ENCODE data around the gene DKC1.
"Not testable (repeated sequence)": the region's sequence is repeated elsewhere in the genome, so short reads cannot be mapped to it uniquely, and the experiment has no call there.

The DKC1 gene

DNA sequence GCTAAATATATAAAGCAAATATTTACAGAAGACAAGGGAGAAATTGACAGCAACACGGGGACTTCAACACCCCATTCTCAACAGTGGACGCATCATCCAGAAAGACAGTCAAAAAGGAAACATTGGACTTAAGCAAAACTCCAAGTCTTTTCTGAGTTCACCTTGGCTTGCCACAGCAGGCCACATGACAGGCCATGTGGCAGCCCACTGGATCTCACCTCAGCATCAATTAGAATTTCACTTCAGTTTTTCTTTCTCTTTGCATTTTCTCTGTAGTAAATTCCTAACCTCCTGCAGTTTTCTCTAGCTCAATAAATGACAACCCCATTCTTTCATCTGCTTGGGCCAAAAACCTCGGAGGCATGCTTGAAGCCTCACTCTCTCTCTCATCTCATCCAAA is 59.4 kb downstream of the DKC1 start:
- no peak for DNase-seq

DNA sequence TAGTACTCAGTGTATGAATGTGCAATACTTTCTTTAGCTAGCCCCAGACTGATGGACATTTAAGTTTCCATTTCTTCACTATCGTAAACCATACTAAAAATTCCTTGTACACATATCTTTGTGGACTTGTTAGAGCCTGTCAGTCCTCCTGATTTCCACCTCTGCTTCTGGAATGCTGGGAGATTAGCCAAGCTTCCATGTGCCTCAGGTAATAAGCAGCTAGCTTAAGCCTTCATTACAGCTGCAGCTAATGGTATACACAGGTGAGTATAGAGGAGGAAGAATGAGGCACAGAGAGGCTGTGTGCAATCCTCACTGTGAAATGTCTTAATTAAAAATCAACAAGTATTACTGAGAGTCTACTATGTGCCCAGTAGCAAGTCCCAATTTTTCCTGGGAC is 62.0 kb downstream of the DKC1 start:
- DNase-seq, result no peak

DNA sequence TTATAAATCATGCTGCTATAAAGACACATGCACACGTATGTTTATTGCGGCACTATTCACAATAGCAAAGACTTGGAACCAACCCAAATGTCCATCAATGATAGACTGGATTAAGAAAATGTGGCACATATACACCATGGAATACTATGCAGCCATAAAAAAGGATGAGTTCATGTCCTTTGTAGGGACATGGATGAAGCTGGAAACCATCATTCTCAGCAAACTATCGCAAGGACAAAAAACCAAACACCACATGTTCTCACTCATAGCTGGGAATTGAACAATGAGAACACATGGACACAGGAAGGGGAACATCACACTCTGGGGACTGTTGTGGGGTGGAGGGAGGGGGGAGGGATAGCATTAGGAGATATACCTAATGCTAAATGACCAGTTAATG is 62.9 kb downstream of the DKC1 start:
- DNase-seq, result not testable (repeated sequence)
